HG03342 (cell line): ENCODE measurements around the gene CPNE5.
A peak's percentile ranks its signal among the peaks of the same experiment; 100 is the strongest.

ENCODE experiments used
- ATAC-seq: cut with Tn5 transposase; IDR thresholded peaks from one replicate; pipeline ENCODE4 v1.9.1; 2021; ENCODE audit warnings: mild to moderate bottlenecking, moderate library complexity; ENCODE audit not compliant: unreplicated experiment

CPNE5 gene

GRCh38 chr6:36793913-36794712 lies 45.1 kb downstream of the CPNE5 start:
- no peak for ATAC-seq

GRCh38 chr6:36793296-36793912 lies 45.8 kb downstream of the CPNE5 start:
- no peak for ATAC-seq

- no peak for ATAC-seq
These were observed 47.6 kb downstream of the CPNE5 start for GRCh38 chr6:36791521-36792135.

- no peak for ATAC-seq
These were observed 48.2 kb downstream of the CPNE5 start for GRCh38 chr6:36791085-36791484.

GRCh38 chr6:36788768-36789167 lies 50.5 kb downstream of the CPNE5 start:
- no peak for ATAC-seq

GRCh38 chr6:36788186-36788585 lies 51.1 kb downstream of the CPNE5 start:
- no peak for ATAC-seq

- no peak for ATAC-seq
These were observed 52.0 kb downstream of the CPNE5 start for GRCh38 chr6:36787210-36787609.

- no peak for ATAC-seq
These were observed 53.1 kb downstream of the CPNE5 start for GRCh38 chr6:36786055-36786675.

GRCh38 chr6:36784376-36784636 lies 54.9 kb downstream of the CPNE5 start:
- ATAC-seq = no peak

- ATAC-seq = no peak
These were observed 55.5 kb downstream of the CPNE5 start for GRCh38 chr6:36783603-36784375.

- ATAC-seq = peak; percentile 55
These were observed 57.6 kb downstream of the CPNE5 start for GRCh38 chr6:36781669-36782068.

- ATAC-seq = no peak
These were observed 58.6 kb downstream of the CPNE5 start for GRCh38 chr6:36780442-36781177.

- ATAC-seq = no peak
These were observed 60.0 kb downstream of the CPNE5 start for GRCh38 chr6:36779227-36779626.

- ATAC-seq = no peak
These were observed 61.4 kb downstream of the CPNE5 start for GRCh38 chr6:36777801-36778200.

- no peak for ATAC-seq
These were observed 63.1 kb downstream of the CPNE5 start for GRCh38 chr6:36776167-36776566.

GRCh38 chr6:36774331-36774730 lies 64.9 kb downstream of the CPNE5 start:
- no peak for ATAC-seq

GRCh38 chr6:36772397-36772796 lies 66.8 kb downstream of the CPNE5 start:
- ATAC-seq = no peak

- ATAC-seq = no peak
These were observed 68.1 kb downstream of the CPNE5 start for GRCh38 chr6:36771145-36771544.

GRCh38 chr6:36769676-36770499 lies 69.4 kb downstream of the CPNE5 start:
- ATAC-seq = no peak
